ENCODE data around the gene COX19. TPM values are rescaled to one million over a fixed set of nuclear protein-coding genes. Genes with fewer than 3 reads are reported as not detected.

The COX19 gene
- total RNA-seq, 1 experiment from 2014 or later: 10.2 TPM

DNA sequence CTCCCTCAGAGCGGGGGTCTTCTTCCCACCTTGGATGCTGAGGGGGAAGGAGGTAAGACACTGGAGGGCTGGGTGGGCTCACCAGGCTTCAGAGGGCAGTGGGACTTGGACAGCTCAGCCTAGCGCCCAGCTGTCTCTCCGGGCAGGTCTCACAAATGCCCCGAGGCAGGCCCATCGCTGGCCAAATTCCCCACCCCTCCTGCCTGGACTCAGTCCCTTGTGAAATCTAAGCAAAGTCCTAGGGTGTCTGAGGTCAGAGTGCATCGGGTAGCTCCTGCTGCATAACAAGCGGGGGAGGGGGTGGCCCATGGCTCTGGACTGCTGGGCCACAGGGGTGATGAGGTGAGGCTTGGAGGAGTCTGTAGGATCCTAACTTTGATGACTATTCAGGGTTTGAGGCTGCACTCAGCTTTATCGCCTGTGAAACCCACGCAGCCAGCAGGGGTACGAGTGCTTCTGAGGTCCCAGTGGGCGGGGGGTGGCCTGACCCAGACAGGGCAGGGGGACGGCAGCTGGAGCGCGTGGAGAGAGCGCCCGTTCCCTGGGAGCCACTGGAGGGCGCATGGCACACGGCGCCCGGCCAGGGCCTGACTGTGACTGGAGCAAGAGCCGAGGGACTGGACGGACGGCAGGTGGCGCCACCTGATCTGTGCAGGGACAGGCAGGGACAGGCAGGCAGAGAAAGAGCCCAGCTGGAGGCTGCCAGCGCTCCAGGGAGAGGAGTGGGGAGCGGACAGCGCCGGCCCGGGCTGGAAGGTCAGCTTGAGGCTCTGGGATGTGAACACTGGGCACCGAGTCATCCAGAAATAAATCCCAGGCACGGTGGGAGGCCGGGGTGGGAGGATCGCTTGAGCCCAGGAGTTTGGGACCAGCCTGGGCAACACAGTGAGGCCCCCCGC is 17.6 kb upstream of the COX19 start:
- DNase-seq (ENCODE audit: low spot score): peak; percentile 100

DNA sequence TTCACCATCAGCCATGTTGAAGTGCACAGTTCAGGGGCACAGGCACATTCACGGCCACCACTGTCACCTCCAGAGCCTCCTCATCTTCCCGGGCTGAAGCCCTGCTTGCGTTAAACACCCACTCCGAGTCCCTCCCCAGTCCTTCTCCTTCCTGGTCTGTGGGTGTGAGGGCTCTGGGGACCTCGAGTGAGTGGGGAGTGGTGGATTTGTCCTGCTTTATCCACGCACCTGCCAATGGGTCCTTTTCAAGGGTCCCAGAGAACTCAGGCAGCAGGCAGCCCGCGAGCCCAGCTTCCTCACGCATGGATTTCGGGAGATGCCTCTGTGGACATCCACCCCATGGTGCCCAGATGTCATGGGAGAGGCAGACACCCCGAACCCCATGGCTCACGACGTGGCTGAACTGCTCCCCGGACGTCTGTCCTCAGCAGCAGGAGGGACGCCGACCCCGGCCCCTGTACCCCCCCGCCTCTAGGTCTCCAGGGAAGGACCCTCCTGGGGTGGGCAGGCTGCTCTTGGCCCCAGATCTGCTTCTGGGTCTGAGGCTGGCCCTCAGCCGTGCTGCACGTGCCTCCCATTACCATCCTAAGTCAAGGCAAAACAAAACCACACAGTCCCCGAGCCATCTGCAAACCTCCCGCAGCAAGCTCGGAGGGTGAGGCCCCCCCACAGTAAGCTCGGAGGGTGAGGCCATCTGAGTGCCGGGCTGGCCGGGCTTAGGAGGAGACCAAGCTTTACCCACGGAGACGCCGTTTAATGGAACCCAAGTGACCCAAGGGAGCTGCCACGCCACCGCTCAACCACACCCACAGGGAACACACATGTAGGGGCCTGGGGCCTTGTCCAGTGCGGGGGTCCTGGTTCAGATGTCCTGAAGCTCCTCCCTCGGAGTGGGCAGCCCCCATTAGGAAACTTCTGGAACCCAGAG is 16.6 kb upstream of the COX19 start:
- no peak for DNase-seq (ENCODE audit: low spot score)

DNA sequence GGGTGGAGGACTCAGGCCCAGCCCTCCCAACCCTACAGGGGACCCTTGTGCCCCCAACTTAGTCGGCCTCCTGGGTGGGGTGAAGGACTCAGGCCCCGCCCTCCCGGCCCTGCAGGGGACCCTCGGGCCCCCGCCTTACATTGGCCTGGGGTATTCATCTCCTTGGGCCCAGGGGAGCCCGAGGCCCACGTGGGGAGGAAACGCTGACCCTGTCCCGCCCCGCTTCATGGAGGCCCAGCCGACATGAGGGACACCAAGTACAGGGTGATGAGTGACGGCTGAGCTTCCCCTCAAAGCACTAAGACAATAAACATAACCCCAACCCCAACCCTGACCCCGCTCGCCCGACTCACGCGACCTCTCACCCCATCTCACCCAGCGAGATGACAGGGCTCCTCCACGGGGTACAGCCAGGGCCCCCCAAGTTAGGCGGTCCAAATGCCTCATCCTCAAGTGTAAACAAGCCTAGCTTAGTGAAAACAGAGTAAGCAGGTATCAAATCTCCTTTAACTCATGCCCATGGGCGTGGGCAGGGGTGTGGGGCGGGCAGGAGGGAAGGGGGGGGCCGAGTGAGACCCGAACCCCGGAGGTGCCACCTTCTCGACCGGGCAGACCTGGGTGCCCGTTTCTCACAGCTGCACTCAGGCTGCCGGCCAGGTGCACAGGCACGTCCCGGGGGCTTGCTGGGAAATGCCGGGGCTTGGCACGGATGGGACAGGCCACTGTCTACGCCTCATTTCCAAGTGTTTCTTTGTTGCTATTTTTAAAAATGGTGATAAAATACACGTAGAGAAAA is 15.8 kb upstream of the COX19 start:
- DNase-seq (ENCODE audit: low spot score): no peak

DNA sequence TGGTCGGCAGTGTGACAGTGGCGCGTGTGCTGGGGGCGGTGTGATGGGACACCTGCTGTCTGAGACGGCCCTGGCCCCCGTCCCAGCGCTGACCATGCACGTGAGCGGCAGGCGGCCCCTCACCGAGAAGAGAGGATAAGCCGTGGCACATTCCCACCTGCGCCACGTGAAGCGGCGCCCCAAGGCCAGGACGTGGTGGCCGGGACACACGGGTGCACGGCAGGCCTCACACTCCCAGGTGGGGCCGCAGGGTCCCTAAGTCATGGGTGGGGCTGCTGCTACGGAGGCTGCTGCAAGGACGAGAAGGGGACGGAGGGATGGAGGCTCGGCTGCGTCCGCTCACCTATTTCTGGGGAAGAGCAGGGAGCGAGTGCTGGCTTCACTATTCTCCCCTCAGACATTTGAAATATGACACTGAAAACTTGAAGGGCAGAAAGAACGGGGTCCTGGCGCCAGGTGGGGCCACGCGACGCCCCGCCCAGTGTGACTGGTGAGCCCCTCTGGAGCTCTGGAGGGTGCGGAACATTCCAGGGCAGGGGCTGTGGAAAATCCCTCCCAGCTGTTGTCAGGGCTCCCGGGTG is 15.1 kb upstream of the COX19 start:
- DNase-seq (ENCODE audit: low spot score): no peak

DNA sequence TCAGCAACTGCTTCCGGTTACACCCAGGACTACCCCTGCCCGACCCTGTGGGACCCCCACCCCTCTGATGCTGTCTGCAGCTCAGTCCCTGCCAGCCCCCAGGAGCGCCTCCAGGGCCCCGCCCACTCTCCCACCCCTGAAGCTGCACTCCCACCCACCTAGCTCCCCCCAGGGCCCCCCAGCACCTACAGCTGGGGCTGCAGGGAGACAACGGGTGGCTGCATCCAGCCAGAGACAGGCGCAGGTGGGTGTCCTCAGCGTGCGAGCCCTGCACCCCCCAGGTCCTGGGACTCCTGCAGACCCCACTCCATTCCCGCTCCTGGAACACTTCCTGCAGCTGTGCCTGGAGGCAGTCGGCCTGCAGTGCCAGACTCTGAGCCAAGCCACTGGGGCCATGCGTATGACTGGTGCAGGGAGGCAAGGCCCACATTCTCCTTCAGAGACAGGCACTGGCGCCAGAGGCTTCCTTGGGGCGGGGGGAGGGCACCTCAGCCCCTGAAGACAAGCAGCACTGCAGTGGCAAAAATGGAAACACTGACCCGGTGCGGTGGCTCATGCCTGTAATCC is 13.7 kb upstream of the COX19 start:
- no peak for DNase-seq (ENCODE audit: low spot score)

DNA sequence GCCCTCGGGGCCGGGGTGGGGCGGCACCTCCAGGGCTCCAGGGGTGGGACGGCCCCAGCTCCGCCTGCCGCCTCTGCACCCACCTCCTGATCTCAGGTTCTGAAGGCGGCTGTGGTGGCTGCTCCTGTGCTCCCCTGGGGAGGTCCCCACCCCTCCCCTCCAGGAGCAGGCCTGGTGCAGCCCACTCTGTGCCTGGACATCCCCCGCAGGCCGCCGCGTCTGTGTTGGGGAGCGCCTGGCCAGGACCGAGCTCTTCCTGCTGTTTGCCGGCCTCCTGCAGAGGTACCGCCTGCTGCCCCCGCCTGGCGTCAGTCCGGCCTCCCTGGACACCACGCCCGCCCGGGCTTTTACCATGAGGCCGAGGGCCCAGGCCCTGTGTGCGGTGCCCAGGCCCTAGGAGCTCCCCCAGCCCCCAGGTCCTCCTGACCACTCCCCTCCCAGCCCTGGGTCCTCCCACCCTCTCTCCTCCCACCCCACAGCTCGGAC is 13.1 kb upstream of the COX19 start:
- no peak for DNase-seq (ENCODE audit: low spot score)

DNA sequence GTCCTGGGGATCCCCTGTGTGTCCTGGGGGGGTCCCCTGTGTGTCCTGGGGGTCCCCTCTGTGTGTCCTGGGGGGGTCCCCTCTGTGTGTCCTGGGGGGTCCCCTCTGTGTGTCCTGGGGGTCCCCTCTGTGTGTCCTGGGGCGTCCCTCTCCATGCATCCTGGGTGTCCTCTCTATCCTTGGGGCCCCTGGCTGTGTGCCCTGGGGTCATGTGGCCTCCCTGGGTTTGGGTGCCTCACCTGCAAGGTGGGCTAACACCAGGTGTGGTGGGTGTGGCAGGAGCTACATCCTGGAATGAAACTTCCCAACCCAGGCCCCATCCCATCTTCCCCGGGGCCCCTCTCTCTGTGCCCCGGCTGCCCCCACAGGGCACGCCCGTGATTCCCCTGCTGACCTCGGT is 12.6 kb upstream of the COX19 start:
- no peak for DNase-seq (ENCODE audit: low spot score)

DNA sequence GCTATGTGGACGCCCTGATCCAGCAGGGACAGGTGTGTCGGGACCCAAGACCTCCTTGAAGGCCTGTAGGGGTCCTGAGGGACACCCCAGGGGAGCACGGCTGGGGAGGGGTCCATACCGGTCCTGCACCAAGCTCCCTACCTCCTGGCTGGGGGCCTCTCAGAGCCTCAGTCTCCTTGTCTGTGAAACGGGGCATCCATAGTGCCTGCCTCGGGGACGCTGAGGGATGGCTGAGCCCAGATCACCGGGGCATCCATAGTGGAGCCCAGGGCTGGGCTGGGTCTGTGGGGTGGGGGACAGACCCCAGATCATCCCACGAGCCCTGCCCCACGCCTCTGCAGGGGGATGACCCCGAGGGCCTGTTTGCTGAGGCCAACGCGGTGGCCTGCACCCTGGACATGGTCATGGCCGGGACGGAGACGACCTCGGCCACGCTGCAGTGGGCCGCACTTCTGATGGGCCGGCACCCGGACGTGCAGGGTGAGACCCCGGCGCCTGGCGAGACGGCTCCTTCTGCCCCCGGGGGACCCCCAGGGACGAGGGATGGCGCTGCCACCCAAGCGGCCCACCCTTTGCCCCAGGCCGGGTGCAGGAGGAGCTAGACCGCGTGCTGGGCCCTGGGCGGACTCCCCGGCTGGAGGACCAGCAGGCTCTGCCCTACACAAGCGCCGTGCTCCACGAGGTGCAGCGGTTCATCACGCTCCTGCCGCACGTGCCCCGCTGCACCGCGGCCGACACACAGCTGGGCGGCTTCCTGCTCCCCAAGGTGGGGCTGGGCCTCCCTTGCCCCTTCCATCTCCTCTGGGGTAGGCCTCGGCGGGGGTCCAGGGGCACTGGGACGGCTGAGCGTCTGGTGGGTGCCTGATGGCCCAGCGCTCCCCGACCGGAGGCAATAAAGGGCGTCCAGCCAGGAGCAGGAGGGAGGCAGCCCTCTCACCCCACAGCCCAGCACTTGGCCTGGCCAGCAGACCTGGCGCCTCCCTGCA is 11.7 kb upstream of the COX19 start:
- no peak for DNase-seq (ENCODE audit: low spot score)

DNA sequence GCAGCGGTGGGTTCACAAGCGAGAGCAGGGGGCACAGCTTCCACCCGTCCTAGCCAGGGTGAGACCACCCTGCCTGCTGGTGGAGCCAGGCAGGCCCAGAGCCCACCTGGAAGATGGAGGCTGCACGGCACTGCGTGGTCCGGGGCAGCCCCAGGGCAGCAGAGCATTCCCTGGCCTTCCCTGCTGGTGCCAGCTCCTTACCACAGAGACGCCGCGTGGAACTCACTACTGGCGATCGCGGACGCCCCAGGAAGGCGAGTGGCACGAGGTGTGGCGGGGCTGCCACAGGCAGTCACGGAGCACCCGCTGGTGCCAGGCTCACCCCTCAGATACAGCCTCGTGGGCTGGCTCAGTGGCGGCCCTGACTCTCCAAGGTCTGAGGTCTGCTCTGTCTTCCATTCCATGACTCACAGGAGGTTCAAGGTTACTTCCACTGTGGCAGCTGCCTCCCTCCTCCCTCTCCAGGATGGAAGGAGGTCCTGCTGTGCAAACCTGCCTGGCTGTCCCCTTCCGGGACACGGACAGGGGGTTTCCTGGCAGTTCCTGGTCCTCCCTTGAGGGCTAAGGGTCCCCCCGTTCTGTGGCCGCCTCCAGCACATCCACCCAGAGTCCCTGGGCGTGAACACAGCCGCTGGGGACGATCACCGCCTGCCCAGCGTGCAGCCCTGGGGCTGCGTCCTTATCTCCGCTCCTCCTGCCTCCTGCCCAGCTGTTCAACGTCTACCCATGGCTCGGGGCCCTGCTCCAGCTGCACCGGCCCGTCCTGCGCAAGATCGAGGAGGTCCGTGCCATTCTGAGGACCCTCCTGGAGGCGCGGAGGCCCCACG is 10.8 kb upstream of the COX19 start:
- no peak for DNase-seq (ENCODE audit: low spot score)

DNA sequence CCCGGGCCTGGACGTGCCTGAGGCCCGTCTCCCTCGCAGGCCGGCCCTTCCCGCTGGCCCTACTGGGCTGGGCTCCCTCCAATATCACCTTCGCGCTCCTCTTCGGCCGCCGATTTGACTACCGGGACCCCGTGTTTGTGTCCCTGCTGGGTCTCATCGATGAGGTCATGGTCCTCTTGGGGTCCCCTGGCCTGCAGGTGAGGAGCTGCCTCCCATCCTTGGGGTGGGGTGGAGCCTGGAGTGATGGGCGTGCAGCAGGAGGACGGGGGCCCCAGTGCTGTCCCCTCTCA is 9.7 kb upstream of the COX19 start:
- no peak for DNase-seq (ENCODE audit: low spot score)

DNA sequence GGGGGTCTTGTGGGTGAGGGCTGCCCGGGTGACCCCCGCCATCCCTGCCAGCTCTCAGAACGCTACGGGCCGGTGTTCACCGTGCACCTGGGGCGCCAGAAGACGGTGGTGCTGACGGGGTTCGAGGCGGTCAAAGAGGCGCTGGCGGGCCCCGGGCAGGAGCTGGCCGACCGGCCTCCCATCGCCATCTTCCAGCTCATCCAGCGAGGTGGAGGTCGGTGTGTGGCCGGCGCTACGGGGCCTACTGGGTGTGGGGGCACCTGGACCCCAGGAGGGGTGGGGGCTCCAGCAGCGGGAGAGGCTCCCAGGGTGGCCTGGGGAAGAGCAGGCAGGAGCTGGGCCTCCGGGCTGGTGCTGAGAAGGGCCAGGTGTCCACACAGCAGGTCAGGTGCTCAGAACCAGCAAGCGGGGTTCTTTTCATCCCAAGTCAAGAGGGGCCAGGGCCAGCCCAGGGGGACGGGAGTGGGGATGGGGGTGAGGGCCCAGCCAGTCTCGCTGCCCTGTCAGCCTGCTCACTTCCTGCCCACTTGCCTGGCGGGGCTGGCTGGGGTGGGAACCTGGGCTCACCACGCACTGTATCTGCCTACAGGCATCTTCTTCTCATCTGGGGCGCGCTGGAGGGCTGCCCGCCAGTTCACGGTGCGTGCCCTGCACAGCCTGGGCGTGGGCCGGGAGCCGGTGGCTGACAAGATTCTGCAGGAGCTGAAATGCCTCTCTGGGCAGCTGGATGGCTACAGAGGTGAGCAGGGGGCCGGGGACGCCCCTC is 9.2 kb upstream of the COX19 start:
- no peak for DNase-seq (ENCODE audit: low spot score)

DNA sequence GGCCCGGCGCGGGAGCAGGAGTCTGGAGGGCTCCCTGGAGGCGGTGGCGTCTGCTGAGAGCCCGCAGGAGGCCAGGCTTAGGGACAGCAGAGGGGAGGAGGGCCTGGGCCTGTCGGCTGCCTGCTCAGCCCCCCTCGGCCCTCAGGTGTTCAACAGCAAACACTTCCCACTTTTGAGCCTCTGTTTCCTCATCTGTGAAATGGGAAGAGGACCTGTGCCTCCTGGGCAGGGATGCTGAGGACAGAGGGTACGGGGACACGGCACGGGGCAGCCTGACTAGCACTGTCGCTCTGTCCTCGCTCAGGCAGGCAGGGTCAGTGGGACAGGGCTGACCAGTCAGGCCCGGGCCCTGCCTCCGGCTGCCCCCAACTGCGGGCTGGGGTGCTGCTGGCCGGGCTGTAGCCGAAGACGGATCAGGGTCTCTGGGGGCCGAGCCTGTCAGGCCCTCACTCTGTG is 8.3 kb upstream of the COX19 start:
- no peak for DNase-seq (ENCODE audit: low spot score)

DNA sequence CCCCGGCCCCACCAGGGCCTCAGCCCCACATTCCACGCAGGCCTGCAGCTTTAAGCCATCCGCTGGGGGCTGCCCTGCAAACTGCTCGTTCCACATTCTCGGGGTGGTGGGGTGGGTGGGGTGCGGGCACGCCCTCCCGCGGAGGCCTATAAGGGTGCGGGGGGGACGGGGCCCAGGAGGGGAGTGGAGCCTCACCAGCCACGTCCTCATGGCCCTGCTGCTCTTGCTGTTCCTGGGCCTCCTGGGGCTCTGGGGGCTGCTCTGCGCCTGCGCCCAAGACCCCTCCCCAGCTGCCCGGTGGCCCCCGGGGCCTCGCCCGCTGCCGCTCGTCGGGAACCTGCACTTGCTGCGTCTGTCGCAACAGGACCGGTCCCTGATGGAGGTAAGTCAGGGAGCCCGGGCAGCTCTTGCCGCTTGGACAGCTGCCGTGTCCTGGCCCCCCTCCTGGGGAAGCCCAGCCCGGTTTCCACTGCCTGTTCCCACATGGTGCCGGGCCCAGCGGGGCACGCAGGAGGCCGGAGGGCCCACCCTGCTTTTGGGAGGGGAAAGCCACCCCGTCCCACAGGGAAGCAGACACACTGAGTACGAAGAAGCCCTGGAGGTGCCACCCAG is 7.8 kb upstream of the COX19 start, which contains the start of gene CYP2W1:
TSS of gene CYP2W1 (plus strand) at position 178 of the 612 bp plus-strand sequence. CDS start at position 209, 31 bp downstream.
- no peak for DNase-seq (ENCODE audit: low spot score)

DNA sequence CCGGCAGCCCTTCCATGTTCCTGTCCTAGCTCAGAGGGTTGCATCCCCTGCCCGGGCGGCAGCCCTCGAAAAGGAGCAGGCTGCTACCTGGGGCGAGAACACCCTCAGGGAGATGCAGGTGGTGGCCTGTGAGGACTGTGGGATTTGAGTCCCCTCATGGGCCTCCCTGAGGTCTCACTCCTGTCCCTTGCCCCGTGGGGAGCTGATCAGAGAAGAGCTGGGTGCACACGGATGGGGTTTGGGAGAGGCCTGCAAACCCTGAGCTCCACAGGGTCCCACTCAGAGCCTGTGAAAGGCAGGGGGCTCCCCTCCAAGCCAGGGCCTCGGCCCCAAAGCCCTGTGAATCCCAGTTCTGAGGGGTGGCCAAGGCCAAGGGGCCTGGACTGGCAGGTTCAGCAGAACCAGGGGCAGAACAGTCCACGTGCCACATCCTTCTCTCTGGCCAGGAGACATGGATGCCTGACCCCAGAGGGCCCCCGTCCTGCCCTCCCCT is 7.2 kb upstream of the COX19 start:
- no peak for DNase-seq (ENCODE audit: low spot score)

DNA sequence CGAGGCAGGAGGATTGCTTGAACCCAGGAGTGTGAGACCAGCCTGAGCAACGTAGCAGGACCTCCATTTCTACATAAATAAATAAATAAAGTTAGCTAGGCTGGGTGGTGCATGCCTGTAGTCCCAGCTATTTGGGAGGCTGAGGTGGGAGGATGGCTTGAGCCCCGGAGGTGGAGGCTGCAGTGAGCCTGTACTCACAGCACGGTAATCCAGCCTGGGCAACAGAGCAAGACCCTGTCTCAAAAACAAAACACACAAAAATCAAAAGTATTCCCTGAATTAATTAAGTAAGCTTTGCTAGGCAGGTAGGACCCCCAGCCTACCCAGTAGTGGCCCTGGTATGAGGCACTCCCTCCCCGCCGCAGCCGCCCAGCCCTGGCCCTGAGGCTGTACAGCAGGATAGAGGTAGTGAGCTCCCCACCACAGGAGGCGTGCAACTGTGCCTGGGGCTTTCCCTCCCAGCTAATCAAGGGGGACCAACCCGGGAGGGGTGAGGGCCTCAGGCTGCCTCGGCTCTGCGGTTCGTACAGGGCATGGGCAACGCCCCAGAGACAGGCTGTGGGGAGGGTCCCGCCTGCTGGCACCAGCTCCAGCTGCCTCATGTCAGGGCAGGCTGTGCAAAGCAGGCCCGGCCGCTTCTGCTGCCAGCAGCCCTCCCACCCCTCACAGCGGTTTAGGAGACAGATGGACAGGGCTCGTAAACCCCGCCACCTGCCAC is 6.6 kb upstream of the COX19 start:
- no peak for DNase-seq (ENCODE audit: low spot score)

DNA sequence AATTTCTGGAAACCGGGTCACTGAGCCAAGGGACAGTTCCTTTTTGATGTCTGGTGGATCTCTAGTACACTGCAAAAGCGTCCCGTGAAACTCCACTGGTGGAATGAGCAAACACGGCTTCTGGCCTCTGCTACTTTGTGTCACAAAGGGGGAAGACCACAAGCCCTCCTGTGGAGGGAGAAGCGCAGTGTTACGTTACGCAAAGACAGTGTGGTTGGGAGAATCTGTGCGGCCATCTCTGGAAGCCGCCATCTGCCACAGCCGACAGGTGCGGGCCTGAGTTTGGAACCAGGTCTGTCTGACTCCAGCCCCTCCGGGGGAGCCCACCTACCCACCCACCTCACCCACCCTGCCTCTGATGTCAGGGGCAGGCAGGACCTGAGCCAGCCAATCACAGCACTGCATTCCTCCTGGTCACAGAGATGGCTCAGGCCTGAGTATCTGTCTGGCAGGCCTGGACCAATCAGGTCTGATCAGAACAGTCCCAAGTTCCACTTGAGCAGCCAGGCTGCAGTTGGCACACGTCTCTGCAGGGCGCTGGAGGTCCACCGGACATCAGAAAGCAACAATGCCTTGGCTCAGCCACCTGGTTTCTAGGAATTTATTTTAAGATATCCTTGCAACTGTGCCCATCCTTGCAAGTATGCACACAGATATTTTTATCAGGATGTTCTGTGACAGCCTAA is 4.7 kb upstream of the COX19 start:
- DNase-seq (ENCODE audit: low spot score): no peak

All from H4 (cell line).